HL-60 (cell line): ENCODE data around the gene HPF1.

Experiments
- CTCF ChIP-seq: IDR thresholded peaks from one replicate; pipeline ENCODE4 v1.5.1; 2011; ENCODE audit warnings: low read length, control low read depth, inconsistent platforms; ENCODE audit not compliant: insufficient read depth
- GABPA ChIP-seq: IDR thresholded peaks from 2 replicates; pipeline ENCODE4 v1.6.1; 2012; ENCODE audit warnings: low read depth

- TF ChIP-seq CTCF, result no peak
- no peak for TF ChIP-seq GABPA
Observed at GRCh38 chr4:169766741-169767140, 9.0 kb upstream of the HPF1 start.
